Neural progenitor cell (in vitro differentiated cells): Measurements from ENCODE around the gene SLC19A1. TPM values are rescaled to one million over a fixed set of nuclear protein-coding genes. Genes with fewer than 3 reads are reported as not detected.

Experiments used
- DNase-seq: peaks from one replicate; pipeline ENCODE4 v3.0.0-alpha.2; 2016; ENCODE audit warnings: low spot score
- H2AFZ ChIP-seq: fragments of 200-600 bp; sonication (generic); replicated peaks from 2 replicates; pipeline ENCODE4 v1.6.1; 2016; ENCODE audit warnings: antibody characterized with exemption
- H3F3A ChIP-seq: fragments of 200-600 bp; sonication (generic); 2 replicates; pipeline ENCODE4 v1.6.1; 2016; ENCODE audit warnings: antibody characterized with exemption, low read depth
- H3K27ac ChIP-seq: fragments of 200-600 bp; sonication (generic); 2 replicates; pipeline ENCODE4 v1.5.1; 2016; ENCODE audit warnings: mild to moderate bottlenecking
- H3K27me3 ChIP-seq: fragments of 200-600 bp; sonication (generic); 2 replicates; pipeline ENCODE4 v1.6.1; 2016; ENCODE audit warnings: mild to moderate bottlenecking, moderate library complexity
- H3K36me3 ChIP-seq: fragments of 200-600 bp; sonication (generic); 2 replicates; pipeline ENCODE4 v1.5.1; 2016
- H3K4me1 ChIP-seq: fragments of 200-600 bp; sonication (generic); 2 replicates; pipeline ENCODE4 v1.6.1; 2016; ENCODE audit warnings: mixed run types
- H3K4me2 ChIP-seq: fragments of 200-600 bp; sonication (generic); 2 replicates; pipeline ENCODE4 v1.6.1; 2016
- H3K4me3 ChIP-seq: fragments of 200-600 bp; sonication (generic); 2 replicates; pipeline ENCODE4 v1.5.1; 2016
- H3K79me2 ChIP-seq: fragments of 200-600 bp; sonication (generic); 2 replicates; pipeline ENCODE4 v1.6.1; 2016; ENCODE audit warnings: low read depth
- H3K9ac ChIP-seq: fragments of 200-600 bp; sonication (generic); 2 replicates; pipeline ENCODE4 v1.6.1; 2016
- H3K9me3 ChIP-seq: fragments of 200-600 bp; sonication (generic); 2 replicates; pipeline ENCODE4 v1.5.1; 2016; ENCODE audit warnings: low read depth
- H4K20me1 ChIP-seq: fragments of 200-600 bp; sonication (generic); 2 replicates; pipeline ENCODE4 v1.6.1; 2016; ENCODE audit warnings: low read depth
- H3K27ac Mint-ChIP-seq: 3 replicates; pipeline ENCODE4 v1.8.0; 2021; ENCODE audit warnings: mixed read lengths
- H3K27me3 Mint-ChIP-seq: 2 replicates; pipeline ENCODE4 v1.8.0; 2022; ENCODE audit warnings: low read depth, mild to moderate bottlenecking, inconsistent platforms, moderate library complexity, mixed read lengths; ENCODE audit not compliant: insufficient read depth
- H3K36me3 Mint-ChIP-seq: 3 replicates; pipeline ENCODE4 v1.8.0; 2021; ENCODE audit warnings: mixed read lengths
- H3K4me1 Mint-ChIP-seq: 3 replicates; pipeline ENCODE4 v1.8.0; 2021; ENCODE audit warnings: mixed read lengths
- H3K4me3 Mint-ChIP-seq: 3 replicates; pipeline ENCODE4 v1.8.0; 2021; ENCODE audit warnings: mild to moderate bottlenecking, moderate library complexity, mixed read lengths
- H3K9me3 Mint-ChIP-seq: 3 replicates; pipeline ENCODE4 v1.8.0; 2020; ENCODE audit warnings: mixed read lengths
- CTCF ChIP-seq: fragments of 200-600 bp; sonication (generic); IDR thresholded peaks from 2 replicates; pipeline ENCODE4 v1.5.1; 2017; ENCODE audit warnings: antibody characterized with exemption, mild to moderate bottlenecking
- EZH2 ChIP-seq: fragments of 200-600 bp; sonication (generic); IDR thresholded peaks from 2 replicates; pipeline ENCODE4 v1.6.1; 2017; ENCODE audit warnings: antibody characterized with exemption, mild to moderate bottlenecking, moderate library complexity
- EZH2phosphoT487 ChIP-seq: fragments of 200-600 bp; sonication (generic); IDR thresholded peaks from 2 replicates; pipeline ENCODE4 v1.6.1; 2017; ENCODE audit warnings: antibody characterized with exemption
- total RNA-seq: library from RNA; depleted of rRNA; stranded (reverse); fragments of >200 nt; gene quantifications from 2 replicates; pipeline ENCODE4 v1.2.3, GENCODE V29; 2015; ENCODE audit warnings: low replicate concordance

The SLC19A1 gene
- total RNA-seq, 1 donor from 2014 or later = 7.7 TPM

- TF ChIP-seq CTCF (no peak), EZH2phosphoT487 (no peak), EZH2 (no peak)
- Histone ChIP-seq H3K27me3 (no peaks in the 10 kb centered on the region), H3K27ac (no peak overlapping the region), H3K4me1 (peaks cover 26% of the 10 kb centered on the region), H3K79me2 (peaks cover 24% of the 10 kb centered on the region), H3K4me3 (no peak overlapping the region), H3K9ac (no peak overlapping the region), H3K36me3 (no peaks in the 10 kb centered on the region), H3K9me3 (no peaks in the 10 kb centered on the region), H2AFZ (no peak overlapping the region), H3F3A (no peaks in the 10 kb centered on the region), H4K20me1 (peaks cover 42% of the 10 kb centered on the region), H3K4me2 (no peak overlapping the region)
- Mint-ChIP-seq H3K27me3 (peaks cover 3% of the 10 kb centered on the region), H3K9me3 (no peaks in the 10 kb centered on the region), H3K36me3 (peaks cover 3% of the 10 kb centered on the region), H3K27ac (no peak overlapping the region), H3K4me1 (peaks cover 37% of the 10 kb centered on the region), H3K4me3 (no peak overlapping the region)
- no peak for DNase-seq
Measured at GRCh38 chr21:45539046-45539795, 3.0 kb downstream of the SLC19A1 start.

- TF ChIP-seq EZH2 = no peak
- TF ChIP-seq CTCF = no peak
- TF ChIP-seq EZH2phosphoT487 = no peak
- Histone ChIP-seq H3F3A (no peaks in the 10 kb centered on the region), H3K36me3 (no peaks in the 10 kb centered on the region), H3K27me3 (no peaks in the 10 kb centered on the region), H2AFZ (no peak overlapping the region), H3K4me1 (peaks cover 23% of the 10 kb centered on the region), H3K4me2 (no peak overlapping the region), H3K9me3 (no peaks in the 10 kb centered on the region), H4K20me1 (peaks cover 46% of the 10 kb centered on the region), H3K27ac (no peak overlapping the region), H3K4me3 (no peak overlapping the region), H3K9ac (no peak overlapping the region), H3K79me2 (peaks cover 24% of the 10 kb centered on the region)
- Mint-ChIP-seq H3K4me3 (no peak overlapping the region), H3K4me1 (peaks cover 35% of the 10 kb centered on the region), H3K36me3 (peaks cover 3% of the 10 kb centered on the region), H3K27ac (no peak overlapping the region), H3K9me3 (no peaks in the 10 kb centered on the region), H3K27me3 (peaks cover 3% of the 10 kb centered on the region)
- DNase-seq = no peak
Measured at GRCh38 chr21:45538381-45539045, 3.7 kb downstream of the SLC19A1 start.

- no peak overlapping the region for H3K27ac ChIP-seq
- H3K4me1 ChIP-seq = peaks cover 16% of the 10 kb centered on the region
- H3K4me2 ChIP-seq = no peak overlapping the region
- no peak overlapping the region for H3K4me3 ChIP-seq
- peaks cover 46% of the 10 kb centered on the region for H4K20me1 ChIP-seq
- Mint-ChIP-seq H3K4me1 (peaks cover 33% of the 10 kb centered on the region), H3K27me3 (peaks cover 3% of the 10 kb centered on the region), H3K9me3 (no peaks in the 10 kb centered on the region), H3K4me3 (no peak overlapping the region), H3K36me3 (peaks cover 3% of the 10 kb centered on the region), H3K27ac (no peak overlapping the region)
- no peaks in the 10 kb centered on the region for H3K36me3 ChIP-seq
- H2AFZ ChIP-seq = no peak overlapping the region
- no peak overlapping the region for H3K9ac ChIP-seq
- H3K9me3 ChIP-seq = no peaks in the 10 kb centered on the region
- DNase-seq = no peak
- TF ChIP-seq CTCF (no peak), EZH2 (no peak), EZH2phosphoT487 (no peak)
- peaks cover 24% of the 10 kb centered on the region for H3K79me2 ChIP-seq
- no peaks in the 10 kb centered on the region for H3K27me3 ChIP-seq
- H3F3A ChIP-seq = no peaks in the 10 kb centered on the region
Measured at GRCh38 chr21:45537746-45538291, 4.4 kb downstream of the SLC19A1 start.
